Measurements from ENCODE around the gene RNF144B. TPM values are rescaled to one million over a fixed set of nuclear protein-coding genes. Genes with fewer than 3 reads are reported as not detected.

The RNF144B gene
- total and polyA plus RNA-seq, 2 of the 8 experiments (the other 6 are each of a cell fraction or from before 2014, with no cell fraction given): 1.8 to 11.2 TPM

DNA sequence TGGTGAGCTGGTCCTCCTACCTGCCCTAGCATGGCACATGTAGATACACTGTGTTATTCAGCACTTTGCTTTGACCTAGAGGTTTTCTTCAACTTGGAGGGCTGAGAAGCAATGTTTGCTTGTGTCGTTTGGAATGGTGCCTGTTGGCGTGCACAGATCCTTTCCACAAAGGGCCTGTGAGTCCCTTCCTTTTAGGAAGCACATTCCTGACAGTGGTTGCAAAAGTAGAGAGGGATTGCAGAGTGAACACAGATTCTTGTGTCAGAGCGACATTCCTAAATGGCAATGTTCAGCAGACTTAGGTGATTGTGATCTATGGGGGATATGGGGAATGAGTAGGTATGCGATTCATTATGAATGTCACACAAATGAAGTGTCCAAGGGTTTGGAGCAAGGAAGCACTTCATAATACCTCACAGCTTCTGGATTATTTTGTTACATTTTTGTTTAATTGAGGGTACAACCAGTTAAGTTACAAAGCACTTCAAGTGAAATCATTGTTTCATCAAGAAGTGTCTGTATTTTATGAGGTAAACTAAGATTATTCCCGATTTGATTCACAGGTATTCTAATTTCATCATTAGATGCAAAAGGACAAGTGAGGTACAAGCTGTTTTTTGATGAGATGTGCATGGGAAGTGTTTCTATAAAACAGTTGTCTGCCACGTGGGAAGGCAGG is 713 bp upstream of the RNF144B start:
- Histone ChIP-seq H3K27me3 (replicated peaks in 1 of 4; ENCODE audit: control insufficient read depth in 3 of 4, extremely low read depth in 1 of 4, insufficient read depth in 3 of 4, low read length in 3 of 4) (no peaks in the 10 kb centered on the region), H3K9ac (replicated peaks in 1 of 4; ENCODE audit: extremely low read depth in 1 of 4, low read depth in 3 of 4, low read length in 3 of 4) (no peak overlapping the region), H3K79me2 (ENCODE audit: control insufficient read depth in 1 of 2, insufficient read depth in 2 of 2, low read length in 2 of 2) (peaks cover 0 to 8% of the 10 kb centered on the region in 2 experiments; a peak in 1 of 4 replicates), H3K27ac (ENCODE audit: low read depth, low read length) (no peak overlapping the region; the same call in 1 of the 2 replicates), H4K20me1 (replicated peaks in 1 of 2; ENCODE audit: control insufficient read depth in 1 of 2, insufficient read depth in 2 of 2, low read length in 2 of 2) (no peaks in the 10 kb centered on the region), H3K14ac (ENCODE audit: insufficient read length) (no peak overlapping the region), H2AK5ac (ENCODE audit: low read depth, low read length) (peak overlapping the region; percentile 67; the same call in 1 of the 2 replicates), H3K4me3 (ENCODE audit: extremely low read depth in 1 of 4, insufficient read depth in 2 of 4, low read depth in 3 of 4, low read length in 4 of 4) (peak overlapping the region; percentile 41 to 66 (median 48); a peak in 7 of 8 replicates), H4K5ac (ENCODE audit: insufficient read length, low read depth, low read length) (no peak overlapping the region), H3K18ac (ENCODE audit: extremely low read depth, low read length) (peak overlapping the region; percentile 88; the same call in 1 of the 2 replicates), H2BK12ac (ENCODE audit: low read depth, low read length) (peak overlapping the region; percentile 85), H2AFZ (ENCODE audit: low read length) (peak overlapping the region; percentile 83), H3K79me1 (ENCODE audit: low read depth, low read length) (no peaks in the 10 kb centered on the region), H2BK5ac (ENCODE audit: low read depth, low read length) (peak overlapping the region; percentile 79; the same call in 1 of the 2 replicates), H3K4me1 (replicated peaks in 1 of 4; ENCODE audit: control insufficient read depth in 3 of 4, insufficient read depth in 4 of 4, low read length in 3 of 4) (peaks cover 0 to 11% (median 8%) of the 10 kb centered on the region in 4 experiments; a peak in 4 of 7 replicates), H2BK15ac (ENCODE audit: low read length) (peak overlapping the region; percentile 66; the same call in 1 of the 2 replicates), H2BK20ac (ENCODE audit: low read length) (peak overlapping the region; percentile 23; the same call in 1 of the 2 replicates), H3K4me2 (ENCODE audit: insufficient read depth in 1 of 2, low read depth in 2 of 2, low read length in 2 of 2) (peak overlapping the region; percentile 74 to 83), H3K4ac (replicated peaks; ENCODE audit: insufficient read length, low read depth, low read length) (no peak overlapping the region), H2BK120ac (replicated peaks; ENCODE audit: low read depth, low read length) (no peak overlapping the region), H3K36me3 (ENCODE audit: control insufficient read depth in 2 of 4, insufficient read depth in 4 of 4, low read length in 3 of 4) (no peaks in the 10 kb centered on the region), H3K9me3 (ENCODE audit: insufficient read depth in 2 of 2, low read depth in 1 of 2, low read length in 1 of 2) (no peaks in the 10 kb centered on the region), H3K23ac (ENCODE audit: insufficient read length) (no peak overlapping the region), H3K56ac (replicated peaks; ENCODE audit: insufficient read length, low read depth, low read length) (no peak overlapping the region), H3K23me2 (ENCODE audit: low read depth, low read length) (peaks cover 2% of the 10 kb centered on the region; the same call in 1 of the 2 replicates), H4K91ac (replicated peaks; ENCODE audit: insufficient read length, low read length) (no peak overlapping the region), H4K8ac (ENCODE audit: extremely low read depth, insufficient read depth, low read length) (no peak overlapping the region)
- ChIA-PET CTCF (ENCODE audit: partially characterized antibody) (interaction anchor here (0.6 to 3.1 kb wide), 6 partner anchors 12 to 1470 kb away, joined by 3 to 12 read pairs (median 4); no protein-coding TSS in a partner anchor), POLR2A (ENCODE audit: partially characterized antibody) (interaction anchor here (1.3 to 1.6 kb wide), 4 partner anchors 9 to 64 kb away, joined by 3 to 5 read pairs (median 3); no protein-coding TSS in a partner anchor)
- DNase-seq (ENCODE audit: low read depth in 1 of 2, low spot score in 2 of 2) (no peak), FAIRE-seq (no peak)
- WGBS, 2 experiments (ENCODE audit: extremely low coverage in 1 of 2, insufficient coverage in 1 of 2, insufficient read length in 1 of 2, insufficient replicate concordance in 2 of 2, low coverage in 1 of 2, low lambda C conversion rate in 2 of 2, missing lambda C conversion rate in 1 of 2): 64% methylated on average over 6 of the region's 6 CpGs; no CpG with 5 or more reads in 1 of the 2 experiments
- TF ChIP-seq RNF2 (IDR thresholded peaks at IDR 0.05; ENCODE audit: borderline replicate concordance, low read depth, low read length, missing control alignments, poor library complexity, severe bottlenecking) (no peak), ASH2L (IDR thresholded peaks at IDR 0.05; ENCODE audit: low read length) (no peak), KDM5A (IDR thresholded peaks at IDR 0.05; ENCODE audit: low read length) (no peak), E2F6 (IDR thresholded peaks at IDR 0.05) (no peak), YY1 (IDR thresholded peaks at IDR 0.05; ENCODE audit: low read depth, low read length) (no peak), POLR2A (IDR thresholded peaks at IDR 0.05; ENCODE audit: control extremely low read depth in 1 of 2, low read depth in 2 of 2, low read length in 2 of 2) (no peak), TEAD4 (IDR thresholded peaks at IDR 0.05; ENCODE audit: low read depth, low read length) (no peak), SP2 (IDR thresholded peaks at IDR 0.05; ENCODE audit: low read length) (no peak), ATF3 (IDR thresholded peaks at IDR 0.05; ENCODE audit: insufficient read depth, low read depth, low read length) (no peak), RAD21 (IDR thresholded peaks at IDR 0.05 in 1 of 2, conservative IDR thresholded peaks at IDR 0.05 in 1 of 2; ENCODE audit: low read depth in 2 of 2, low read length in 2 of 2) (no peak)

Data from H1 (cell line).